HG03354 (cell line): ENCODE data around the gene TLX3.

Experiments used
- ATAC-seq: cut with Tn5 transposase; IDR thresholded peaks from one replicate; pipeline ENCODE4 v1.9.1; 2021; ENCODE audit warnings: mild to moderate bottlenecking; ENCODE audit not compliant: unreplicated experiment, poor library complexity, severe bottlenecking

The TLX3 gene

GRCh38 chr5:171299851-171300250 is 9.2 kb upstream of the TLX3 start:
- no peak for ATAC-seq

GRCh38 chr5:171300358-171300757 is 8.7 kb upstream of the TLX3 start:
- ATAC-seq: no peak

GRCh38 chr5:171306166-171306565 is 2.9 kb upstream of the TLX3 start:
- no peak for ATAC-seq

GRCh38 chr5:171306781-171307591 is 2.1 kb upstream of the TLX3 start:
- no peak for ATAC-seq

- no peak for ATAC-seq
Measured at GRCh38 chr5:171307789-171308452, 1.1 kb upstream of the TLX3 start.

GRCh38 chr5:171309276-171310211 is 496 bp downstream of the TLX3 start:
- no peak for ATAC-seq

- ATAC-seq: no peak
Measured at GRCh38 chr5:171310212-171310818, 1.3 kb downstream of the TLX3 start.

- ATAC-seq: no peak
Measured at GRCh38 chr5:171310819-171311321, 1.8 kb downstream of the TLX3 start.

GRCh38 chr5:171311322-171312077 is 2.5 kb downstream of the TLX3 start:
- no peak for ATAC-seq

- no peak for ATAC-seq
Measured at GRCh38 chr5:171312129-171312974, 3.3 kb downstream of the TLX3 start.

GRCh38 chr5:171313481-171314206 is 4.6 kb downstream of the TLX3 start:
- ATAC-seq: no peak

- ATAC-seq: no peak
Measured at GRCh38 chr5:171314728-171315385, 5.8 kb downstream of the TLX3 start.

- no peak for ATAC-seq
Measured at GRCh38 chr5:171315386-171315891, 6.4 kb downstream of the TLX3 start.

GRCh38 chr5:171315925-171316257 is 6.8 kb downstream of the TLX3 start:
- ATAC-seq: no peak

- no peak for ATAC-seq
Measured at GRCh38 chr5:171316258-171317121, 7.4 kb downstream of the TLX3 start.

GRCh38 chr5:171317230-171317629 is 8.2 kb downstream of the TLX3 start:
- ATAC-seq: no peak
